K562 (cell line): Measurements from ENCODE around the gene PKP1. TPM values are rescaled to one million over a fixed set of nuclear protein-coding genes. Genes with fewer than 3 reads are reported as not detected.

Experiments
- ATAC-seq: fragments of 200-7000 bp; cut with Tn5 transposase; 3 replicates; pipeline ENCODE4 v1.9.1; 2020; ENCODE audit warnings: moderate library complexity
- BruUV-seq: library from RNA; stranded (reverse); fragments of 400-500 nt; replicated peaks from 2 replicates; lab custom pipeline; 2021; lab: Mats Ljungman, UMichigan
- CTCF ChIA-PET: fragments of 300-600 bp; formaldehyde crosslinking; extraction: SDS; loops from one replicate; lab custom pipeline; 2021; ENCODE audit warnings: low intra/inter-chr PET ratio; lab: Yijun Ruan, JAX
- POLR2A ChIA-PET: fragments of 300-600, 350-650 bp; sonication (Branson Sonifier 250); formaldehyde crosslinking; extraction: SDS; loops from one replicate; lab custom pipeline; 2021; ENCODE audit warnings: antibody characterized with exemption, inconsistent platforms; lab: Yijun Ruan, JAX
- DNase-seq, 4 experiments: peaks; one replicate each; pipeline versions ENCODE4 v3.0.0 to v3.0.0-alpha.2; 2011 to 2018; ENCODE audit warnings: low spot score in 3 of 4, mixed read lengths in 3 of 4; ENCODE audit errors: extremely low read depth in 1 of 4
- FAIRE-seq: peaks from 2 replicates; lab custom pipeline; 2011; peaks lifted over from hg19 to GRCh38; lab: Jason Lieb, UNC
- H2AFZ ChIP-seq: 2 replicates; pipeline ENCODE4 v1.6.0; 2011; ENCODE audit warnings: low read depth, low read length, control low read depth, inconsistent platforms
- H3K27ac ChIP-seq: fragments of 200-600 bp; 3 replicates; pipeline ENCODE4 v1.8.0; 2011; ENCODE audit warnings: low read depth, mild to moderate bottlenecking, control low read depth, inconsistent platforms, low read length, moderate library complexity, mixed read lengths; ENCODE audit errors: extremely low read depth
- H3K27me3 ChIP-seq, 2 experiments: fragments of 300-600 bp in 1 of 2; 2 replicates in 1 of 2; 3 replicates in 1 of 2; pipeline versions ENCODE4 v1.6.0 to v1.8.0; 2011; ENCODE audit warnings: inconsistent platforms in 2 of 2, low read length in 2 of 2, mild to moderate bottlenecking in 1 of 2, mixed read lengths in 1 of 2, moderate library complexity in 1 of 2; ENCODE audit not compliant: control insufficient read depth in 2 of 2, insufficient read depth in 2 of 2
- H3K36me3 ChIP-seq: fragments of 300-600 bp; 3 replicates; pipeline ENCODE4 v1.8.0; 2011; ENCODE audit warnings: mild to moderate bottlenecking, low read length, inconsistent platforms; ENCODE audit not compliant: control insufficient read depth, insufficient read depth
- H3K4me1 ChIP-seq, 2 experiments: fragments of 200-600 bp in 1 of 2; replicated peaks in 1 of 2; 2 replicates in 1 of 2; 3 replicates in 1 of 2; pipeline versions ENCODE4 v1.5.1 to v1.8.0; 2011; ENCODE audit warnings: inconsistent platforms in 2 of 2, low read length in 2 of 2, mild to moderate bottlenecking in 1 of 2, mixed read lengths in 1 of 2, moderate library complexity in 1 of 2; ENCODE audit not compliant: control insufficient read depth in 2 of 2, insufficient read depth in 2 of 2
- H3K4me2 ChIP-seq: 2 replicates; pipeline ENCODE4 v1.6.1; 2011; ENCODE audit warnings: low read length, control low read depth, inconsistent platforms, mixed read lengths; ENCODE audit not compliant: insufficient read depth
- H3K4me3 ChIP-seq: fragments of 200-600 bp; sonication (generic), shearing (Covaris generic); 2 replicates; pipeline ENCODE4 v1.5.1; 2016; ENCODE audit warnings: control low read depth, inconsistent platforms
- H3K79me2 ChIP-seq: fragments of 200-600 bp; 3 replicates; pipeline ENCODE4 v1.8.0; 2011; ENCODE audit warnings: low read length, inconsistent platforms; ENCODE audit not compliant: control insufficient read depth, insufficient read depth
- H3K9ac ChIP-seq, 2 experiments: 2 replicates each; pipeline versions ENCODE4 v1.6.0 to v1.6.1; 2011; ENCODE audit warnings: low read depth in 2 of 2, low read length in 2 of 2, control low read depth in 1 of 2, inconsistent platforms in 1 of 2, mild to moderate bottlenecking in 1 of 2, mixed read lengths in 1 of 2; ENCODE audit not compliant: insufficient read depth in 1 of 2
- H3K9me1 ChIP-seq: one replicate; pipeline ENCODE4 v1.6.0; 2011; ENCODE audit warnings: inconsistent platforms, mild to moderate bottlenecking, low read length, moderate library complexity; ENCODE audit not compliant: control insufficient read depth, insufficient read depth
- H3K9me3 ChIP-seq: replicated peaks from 2 replicates; pipeline ENCODE4 v1.5.1; 2011; ENCODE audit warnings: low read depth, low read length, inconsistent platforms; ENCODE audit not compliant: control insufficient read depth, insufficient read depth
- H4K20me1 ChIP-seq: replicated peaks from 2 replicates; pipeline ENCODE4 v1.6.1; 2011; ENCODE audit warnings: low read length, inconsistent platforms, mixed read lengths; ENCODE audit not compliant: control insufficient read depth, insufficient read depth
- DACH1 ChIP-seq: fragments of 450-650 bp; IDR thresholded peaks from 2 replicates; pipeline ENCODE4 v1.6.1; 2018; ENCODE audit not compliant: partially characterized antibody
- ETV6 ChIP-seq, 3 experiments: fragments of 150-350 bp in 1 of 3; sonication (generic) in 1 of 3; formaldehyde crosslinking in 1 of 3; IDR thresholded peaks; 2 replicates each; pipeline versions ENCODE4 v1.6.1 to v1.8.0; 2014 to 2022; ENCODE audit warnings: borderline replicate concordance in 2 of 3, low read depth in 2 of 3, antibody characterized with exemption in 1 of 3, low read length in 1 of 3, mild to moderate bottlenecking in 1 of 3, missing genetic modification reagents in 1 of 3
- MNT ChIP-seq, 2 experiments: fragments of 450-650 bp; conservative IDR thresholded peaks; 2 replicates each; pipeline ENCODE4 v1.6.1; 2017; ENCODE audit warnings: mild to moderate bottlenecking in 2 of 2, moderate library complexity in 2 of 2
- POLR2G ChIP-seq: fragments of 200-400 bp; formaldehyde crosslinking; IDR thresholded peaks from 2 replicates; pipeline ENCODE4 v1.6.1; 2017; ENCODE audit warnings: low read depth, mild to moderate bottlenecking, antibody characterized with exemption, low read length, moderate library complexity
- SRSF3 ChIP-seq: fragments of 200-400 bp; formaldehyde crosslinking; IDR thresholded peaks from 2 replicates; pipeline ENCODE4 v1.6.1; 2016; ENCODE audit warnings: mild to moderate bottlenecking, low read length, moderate library complexity; ENCODE audit not compliant: insufficient read depth
- WGBS: fragments of 100-300 bp; shearing (Covaris generic); methylation state at CpG from one replicate; pipeline ENCODE4 v1.1.6; 2016; ENCODE audit warnings: low coverage, mixed read lengths; ENCODE audit not compliant: insufficient coverage; ENCODE audit errors: missing lambda C conversion rate; 5-methylcytosine and 5-hydroxymethylcytosine counted together
- in situ Hi-C: fragments of 300-500 bp; cut with MboI; formaldehyde crosslinking; loops from 4 replicates; pipeline ENCODE4 v1.15.0; 2018; ENCODE audit warnings: inconsistent platforms, mixed read lengths
- intact Hi-C: fragments of 100-400 bp; cut with micrococcal nuclease; formaldehyde crosslinking; loops from 2 replicates; pipeline ENCODE4 v1.14.2; 2022
- polyA plus RNA-seq, 8 experiments: library from polyadenylated mRNA; depleted of rRNA in 4 of 8; stranded (reverse) in 5 of 8; unstranded in 3 of 8; fragments of >200 nt; fragmentation: Nextera tagmentation in 2 of 8; fragmentation: Illumina TruSeq in 1 of 8; extraction: Ambion mirVana in 2 of 8; extraction: Trizol in 1 of 8; gene quantifications; 2 replicates each; pipeline versions ENCODE4 v1.2.1 to v1.2.3, GENCODE V29; 2011 to 2014; ENCODE audit warnings: inconsistent platforms in 1 of 8, missing spikeins in 1 of 8
- total RNA-seq, 7 experiments: library from RNA; depleted of rRNA in 6 of 7; stranded (reverse); fragments of >200 nt in 6 of 7; fragmentation: Illumina TruSeq in 2 of 7; extraction: Trizol in 2 of 7; gene quantifications; 2 replicates each; pipeline versions ENCODE4 v1.2.1 to v1.2.3, GENCODE V29; 2011 to 2021; ENCODE audit warnings: low replicate concordance in 1 of 7

Gene PKP1
- total and polyA plus RNA-seq, 9 of the 15 experiments (the other 6 are each of a cell fraction or from before 2014, with no cell fraction given), result not detected

GRCh38 chr1:201300641-201301040, 17.3 kb downstream of the PKP1 start:
- no peak overlapping the region for H3K4me3 ChIP-seq
- no peaks in the 10 kb centered on the region for H3K79me2 ChIP-seq
- H3K36me3 ChIP-seq, result no peaks in the 10 kb centered on the region
- DNase-seq (no peak), ATAC-seq (no peak), FAIRE-seq (no peak)
- 11% methylated on average over 4 of the region's 4 CpGs for WGBS
- peaks cover 36 to 74% of the 10 kb centered on the region in 2 experiments for H3K27me3 ChIP-seq
- no peaks in the 10 kb centered on the region for H3K4me1 ChIP-seq
- no peaks in the 10 kb centered on the region for H3K9me1 ChIP-seq
- H3K4me2 ChIP-seq, result no peak overlapping the region
- CTCF ChIA-PET, result no interaction called here
- BruUV-seq, result no TSS peak
- intact Hi-C loops (no loop called here), in situ Hi-C loops (no loop called here)
- POLR2A ChIA-PET, result no interaction called here
- TF ChIP-seq POLR2G (no peak), SRSF3 (no peak), ETV6 (IDR thresholded peaks at IDR 0.05; ENCODE audit: borderline replicate concordance in 1 of 2, low read depth in 2 of 2, low read length in 1 of 2) (no peak), ETV6 (CRISPR knock-in tag; IDR thresholded peaks at IDR 0.05; ENCODE audit: borderline replicate concordance) (no peak), DACH1 (no peak), MNT (conservative IDR thresholded peaks at IDR 0.05) (no peak)
- no peaks in the 10 kb centered on the region; the same call in 1 of the 2 replicates for H4K20me1 ChIP-seq
- no peak overlapping the region for H3K27ac ChIP-seq
- no peak overlapping the region for H2AFZ ChIP-seq
- H3K9me3 ChIP-seq, result no peaks in the 10 kb centered on the region
- no peak overlapping the region for H3K9ac ChIP-seq
